Stimulated activated CD8-positive, alpha-beta memory T cell treated with anti-CD3 and anti-CD28 coated beads, Interleukin-7, amount 100 ng/mL, for 24 hours (primary cell): ENCODE results near the gene TMEM60.
"Not testable (repeated sequence)": the region's sequence is repeated elsewhere in the genome, so short reads cannot be mapped to it uniquely, and the experiment has no call there.

Experiments used
- DNase-seq: peaks from one replicate; pipeline ENCODE4 v3.0.0-alpha.2; 2020; ENCODE audit warnings: low read depth

The TMEM60 gene

GRCh38 chr7:77811516-77812289 lies 13.5 kb upstream of the TMEM60 start:
- no peak for DNase-seq

GRCh38 chr7:77808517-77808916 lies 10.3 kb upstream of the TMEM60 start:
- no peak for DNase-seq

GRCh38 chr7:77806425-77806824 lies 8.2 kb upstream of the TMEM60 start:
- DNase-seq: no peak

GRCh38 chr7:77802557-77803405 lies 4.5 kb upstream of the TMEM60 start:
- no peak for DNase-seq

GRCh38 chr7:77800730-77801129 lies 2.5 kb upstream of the TMEM60 start:
- DNase-seq: no peak

- DNase-seq: no peak
These were observed 1.9 kb upstream of the TMEM60 start for GRCh38 chr7:77800158-77800557.

- DNase-seq: no peak
These were observed 1.1 kb upstream of the TMEM60 start for GRCh38 chr7:77799078-77799964.

- DNase-seq: no peak
These were observed 370 bp downstream of the TMEM60 start for GRCh38 chr7:77797734-77798393.

GRCh38 chr7:77796960-77797359 lies 1.3 kb downstream of the TMEM60 start:
- DNase-seq: no peak

GRCh38 chr7:77796109-77796508 lies 2.1 kb downstream of the TMEM60 start:
- DNase-seq: no peak

GRCh38 chr7:77794000-77794399 lies 4.2 kb downstream of the TMEM60 start:
- DNase-seq: no peak

GRCh38 chr7:77791956-77792355 lies 6.3 kb downstream of the TMEM60 start:
- no peak for DNase-seq

GRCh38 chr7:77791336-77791735 lies 6.9 kb downstream of the TMEM60 start:
- DNase-seq: no peak

- DNase-seq: no peak
These were observed 9.8 kb downstream of the TMEM60 start for GRCh38 chr7:77788327-77788902.

- no peak for DNase-seq
These were observed 11.5 kb downstream of the TMEM60 start for GRCh38 chr7:77786741-77787140.

GRCh38 chr7:77786018-77786417 lies 12.2 kb downstream of the TMEM60 start:
- DNase-seq: no peak

- DNase-seq: not testable (repeated sequence)
These were observed 13.8 kb downstream of the TMEM60 start for GRCh38 chr7:77784426-77784825.

- DNase-seq: no peak
These were observed 14.7 kb downstream of the TMEM60 start for GRCh38 chr7:77783545-77783944.

- DNase-seq: no peak
These were observed 15.1 kb downstream of the TMEM60 start for GRCh38 chr7:77783111-77783510.

- DNase-seq: no peak
These were observed 15.9 kb downstream of the TMEM60 start for GRCh38 chr7:77782383-77782782.

GRCh38 chr7:77778535-77778934 lies 19.7 kb downstream of the TMEM60 start:
- no peak for DNase-seq
